C4-2B (cell line): ENCODE measurements around the gene C11orf86.
"Not testable (repeated sequence)": the region's sequence is repeated elsewhere in the genome, so short reads cannot be mapped to it uniquely, and the experiment has no call there.

ENCODE experiments used
- H3K27ac ChIP-seq: fragments of 450-650 bp; 2 replicates; pipeline ENCODE4 v1.5.1; 2017
- ZFX ChIP-seq: fragments of 450-650 bp; IDR thresholded peaks from 2 replicates; pipeline ENCODE4 v1.6.1; 2017
- TF ChIP-seq, protein P1 (sequence below): fragments of 450-650 bp; conservative IDR thresholded peaks from 2 replicates; pipeline ENCODE4 v1.5.1; 2017; ENCODE audit warnings: mild to moderate bottlenecking

Gene C11orf86

GRCh38 chr11:66996609-66997273 is 21.6 kb downstream of the C11orf86 start:
- TF ChIP-seq ZFX, result no peak
- TF ChIP-seq, protein P1, sequence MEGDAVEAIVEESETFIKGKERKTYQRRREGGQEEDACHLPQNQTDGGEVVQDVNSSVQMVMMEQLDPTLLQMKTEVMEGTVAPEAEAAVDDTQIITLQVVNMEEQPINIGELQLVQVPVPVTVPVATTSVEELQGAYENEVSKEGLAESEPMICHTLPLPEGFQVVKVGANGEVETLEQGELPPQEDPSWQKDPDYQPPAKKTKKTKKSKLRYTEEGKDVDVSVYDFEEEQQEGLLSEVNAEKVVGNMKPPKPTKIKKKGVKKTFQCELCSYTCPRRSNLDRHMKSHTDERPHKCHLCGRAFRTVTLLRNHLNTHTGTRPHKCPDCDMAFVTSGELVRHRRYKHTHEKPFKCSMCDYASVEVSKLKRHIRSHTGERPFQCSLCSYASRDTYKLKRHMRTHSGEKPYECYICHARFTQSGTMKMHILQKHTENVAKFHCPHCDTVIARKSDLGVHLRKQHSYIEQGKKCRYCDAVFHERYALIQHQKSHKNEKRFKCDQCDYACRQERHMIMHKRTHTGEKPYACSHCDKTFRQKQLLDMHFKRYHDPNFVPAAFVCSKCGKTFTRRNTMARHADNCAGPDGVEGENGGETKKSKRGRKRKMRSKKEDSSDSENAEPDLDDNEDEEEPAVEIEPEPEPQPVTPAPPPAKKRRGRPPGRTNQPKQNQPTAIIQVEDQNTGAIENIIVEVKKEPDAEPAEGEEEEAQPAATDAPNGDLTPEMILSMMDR, result no peak
- no peak overlapping the region for H3K27ac ChIP-seq

- no peak overlapping the region for H3K27ac ChIP-seq
- TF ChIP-seq, protein P1, result no peak
- TF ChIP-seq ZFX, result no peak
Observed at GRCh38 chr11:66999555-66999954, 24.5 kb downstream of the C11orf86 start.

- TF ChIP-seq ZFX, result no peak
- TF ChIP-seq, protein P1, result no peak
- no peak overlapping the region for H3K27ac ChIP-seq
Observed at GRCh38 chr11:67001332-67001731, 26.2 kb downstream of the C11orf86 start.

DNA sequence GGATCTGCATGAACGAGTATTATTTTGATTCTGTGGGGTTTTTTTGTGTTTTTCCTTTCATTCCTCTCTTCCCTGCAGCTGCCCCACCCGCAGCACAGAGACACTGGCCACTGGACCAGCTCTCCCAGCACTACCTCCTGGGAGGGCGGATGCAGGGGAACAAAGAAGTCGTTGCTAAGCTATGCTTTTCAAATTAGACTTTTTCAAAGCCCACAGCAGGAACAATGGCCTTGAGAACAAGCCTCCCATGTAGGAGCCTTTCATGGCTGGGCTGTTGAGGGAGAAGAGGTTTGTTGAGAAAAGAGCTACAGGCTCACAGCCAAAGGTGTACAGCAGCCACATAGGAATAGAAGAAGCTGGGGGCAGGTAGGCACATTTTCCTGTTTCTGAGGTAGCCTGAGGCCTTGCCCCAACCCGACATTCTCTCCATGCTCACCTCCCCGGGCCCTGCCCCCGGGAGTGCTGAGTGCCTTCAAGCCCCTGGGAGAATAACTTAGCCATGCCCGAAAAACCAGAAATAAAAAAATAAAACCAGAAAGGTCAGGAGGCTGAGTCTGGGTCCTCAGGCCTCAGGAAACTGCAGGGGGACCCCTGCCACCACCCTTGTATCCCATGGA is 27.3 kb downstream of the C11orf86 start:
- H3K27ac ChIP-seq, result no peak overlapping the region
- TF ChIP-seq, protein P1, result no peak
- no peak for TF ChIP-seq ZFX

DNA sequence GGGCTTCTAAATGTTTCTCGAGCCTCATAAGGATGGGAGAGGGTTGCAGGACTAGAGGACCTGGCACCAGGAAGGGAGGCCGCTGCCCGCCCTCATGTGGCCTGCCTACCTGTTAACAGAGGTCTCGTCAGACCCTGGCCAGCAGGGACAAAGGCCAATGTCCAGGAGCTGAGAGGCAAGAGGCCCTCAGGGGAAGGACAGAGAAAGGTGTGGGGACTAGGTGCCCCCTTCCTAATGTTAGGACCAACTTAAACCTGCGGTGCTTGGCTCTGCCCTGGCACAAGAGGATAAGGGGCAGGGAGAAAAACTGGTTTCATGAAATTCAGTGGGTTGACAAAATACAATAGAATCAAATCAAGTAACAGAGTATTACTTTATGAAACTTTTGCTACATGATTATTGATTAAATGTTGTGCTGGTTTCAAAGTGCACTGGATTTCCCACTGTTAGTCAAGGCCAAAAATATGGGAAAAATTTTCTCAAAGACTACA is 27.9 kb downstream of the C11orf86 start:
- no peak for TF ChIP-seq ZFX
- TF ChIP-seq, protein P1, result no peak
- no peak overlapping the region for H3K27ac ChIP-seq

- not testable (repeated sequence) for H3K27ac ChIP-seq
Observed at GRCh38 chr11:67005200-67005599, 30.1 kb downstream of the C11orf86 start.

DNA sequence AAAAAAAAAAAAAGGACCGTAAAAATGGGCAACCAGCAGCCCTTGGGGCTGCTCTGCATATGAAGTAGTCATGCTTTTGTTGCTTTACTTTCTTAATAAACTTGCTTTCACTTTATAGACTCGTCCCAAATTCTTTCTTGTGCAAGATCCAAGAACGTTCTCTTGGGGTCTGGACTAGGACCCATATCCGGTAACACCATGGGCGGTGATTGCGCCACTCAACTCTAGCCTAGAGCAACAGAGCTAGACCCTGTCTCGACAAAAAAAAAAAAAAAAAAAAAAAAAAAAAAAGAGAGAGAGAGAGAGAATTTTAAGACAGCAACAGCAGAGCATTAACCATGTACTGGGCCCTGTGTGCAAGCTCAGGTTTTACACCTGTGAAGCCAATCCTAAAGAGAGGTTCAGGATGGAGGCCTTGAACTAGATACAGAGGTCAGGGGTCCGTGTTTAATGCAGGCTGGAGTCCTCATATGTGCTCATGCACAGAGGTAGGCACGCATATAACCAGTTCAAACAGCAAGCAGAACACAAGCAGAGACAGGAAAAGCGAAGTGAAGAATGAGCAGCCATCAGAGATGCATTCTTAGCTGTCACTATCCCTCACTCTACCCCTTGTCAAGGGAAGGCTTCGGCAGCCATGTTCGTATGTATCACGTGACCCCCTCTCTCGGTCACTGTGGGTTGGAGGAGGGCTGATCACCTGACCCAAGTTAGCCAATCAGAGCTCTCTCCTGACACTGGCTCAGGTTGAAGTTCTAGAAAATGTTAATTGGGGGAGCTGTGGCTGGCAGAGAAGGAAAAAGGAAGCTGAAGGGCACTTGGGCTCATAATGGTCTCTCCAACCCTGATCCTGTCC is 31.2 kb downstream of the C11orf86 start:
- H3K27ac ChIP-seq, result no peak overlapping the region
- no peak for TF ChIP-seq ZFX
- TF ChIP-seq, protein P1, result no peak
